ENCODE data around the gene PODNL1.
"Not testable (repeated sequence)": the region's sequence is repeated elsewhere in the genome, so short reads cannot be mapped to it uniquely, and the experiment has no call there.

Gene PODNL1

GRCh38 chr19:13972368-13973155 is 34.3 kb upstream of the PODNL1 start:
- no peak for DNase-seq

- not testable (repeated sequence) for DNase-seq
These were observed 33.7 kb upstream of the PODNL1 start for GRCh38 chr19:13971868-13972267.

- no peak for DNase-seq
These were observed 31.7 kb upstream of the PODNL1 start for GRCh38 chr19:13969897-13970296.

- no peak for DNase-seq
These were observed 30.8 kb upstream of the PODNL1 start for GRCh38 chr19:13968999-13969398.

- no peak for DNase-seq
These were observed 30.2 kb upstream of the PODNL1 start for GRCh38 chr19:13968383-13968935.

GRCh38 chr19:13967206-13967605 is 29.0 kb upstream of the PODNL1 start:
- DNase-seq, result not testable (repeated sequence)

GRCh38 chr19:13966684-13967128 is 28.5 kb upstream of the PODNL1 start:
- no peak for DNase-seq

GRCh38 chr19:13965926-13966683 is 27.9 kb upstream of the PODNL1 start:
- no peak for DNase-seq

- no peak for DNase-seq
These were observed 27.2 kb upstream of the PODNL1 start for GRCh38 chr19:13965377-13965896.

GRCh38 chr19:13964776-13965175 is 26.6 kb upstream of the PODNL1 start:
- DNase-seq, result no peak

- DNase-seq, result no peak
These were observed 25.4 kb upstream of the PODNL1 start for GRCh38 chr19:13963603-13964105.

- no peak for DNase-seq
These were observed 24.7 kb upstream of the PODNL1 start for GRCh38 chr19:13962699-13963602.

- no peak for DNase-seq
These were observed 23.8 kb upstream of the PODNL1 start for GRCh38 chr19:13961826-13962698.

- DNase-seq, result no peak
These were observed 22.9 kb upstream of the PODNL1 start for GRCh38 chr19:13960863-13961784.

GRCh38 chr19:13959962-13960862 is 22.0 kb upstream of the PODNL1 start:
- DNase-seq, result no peak

- DNase-seq, result no peak
These were observed 21.1 kb upstream of the PODNL1 start for GRCh38 chr19:13959141-13959961.

- DNase-seq, result no peak
These were observed 19.8 kb upstream of the PODNL1 start for GRCh38 chr19:13958043-13958442.

- no peak for DNase-seq
These were observed 18.8 kb upstream of the PODNL1 start for GRCh38 chr19:13957051-13957450.
